Upper lobe of right lung (tissue), 1 donor: ENCODE results near the gene SLC12A6. TPM values are rescaled to one million over a fixed set of nuclear protein-coding genes. Genes with fewer than 3 reads are reported as not detected.

ENCODE experiments used
- ATAC-seq: fragments of 200-7000 bp; cut with Tn5 transposase; one replicate; pipeline ENCODE4 v1.9.1; 2020; ENCODE audit warnings: mild to moderate bottlenecking, moderate library complexity
- DNase-seq: peaks from one replicate; pipeline ENCODE4 v3.0.0-alpha.2; 2020
- H3K27ac ChIP-seq: fragments of 200-600 bp; one replicate; pipeline ENCODE4 v1.8.0; 2022
- H3K27me3 ChIP-seq: fragments of 200-600 bp; one replicate; pipeline ENCODE4 v1.8.0; 2022; ENCODE audit warnings: mild to moderate bottlenecking
- H3K36me3 ChIP-seq: fragments of 200-600 bp; one replicate; pipeline ENCODE4 v1.8.0; 2022
- H3K4me1 ChIP-seq: fragments of 200-600 bp; one replicate; pipeline ENCODE4 v1.8.0; 2022
- H3K4me3 ChIP-seq: fragments of 200-600 bp; one replicate; pipeline ENCODE4 v1.8.0; 2022; ENCODE audit warnings: mild to moderate bottlenecking
- H3K9me3 ChIP-seq: fragments of 200-600 bp; one replicate; pipeline ENCODE4 v1.8.0; 2022
- intact Hi-C: fragments of 100-400 bp; cut with DNase I; formaldehyde crosslinking; loops from one replicate; pipeline ENCODE4 v1.11.0; 2022
- total RNA-seq: library from RNA; stranded (reverse); fragmentation: NEBNext Ultra II Directional; extraction: Animal tissue kit (Norgen Biotek cat#: 25700); gene quantifications from one replicate; pipeline ENCODE4 v1.2.1, GENCODE V29; 2021
- TF ChIP-seq, protein P1 (sequence below): fragments of 200-600 bp; IDR thresholded peaks from one replicate; pipeline ENCODE4 v1.8.0; 2022; ENCODE audit warnings: antibody characterized with exemption
- donor health status: DM: no; HTN: yes; CAD: no; lungs with severe emphysema.

SLC12A6 gene
- total RNA-seq, 1 donor from 2014 or later, result 44.9 TPM

DNA sequence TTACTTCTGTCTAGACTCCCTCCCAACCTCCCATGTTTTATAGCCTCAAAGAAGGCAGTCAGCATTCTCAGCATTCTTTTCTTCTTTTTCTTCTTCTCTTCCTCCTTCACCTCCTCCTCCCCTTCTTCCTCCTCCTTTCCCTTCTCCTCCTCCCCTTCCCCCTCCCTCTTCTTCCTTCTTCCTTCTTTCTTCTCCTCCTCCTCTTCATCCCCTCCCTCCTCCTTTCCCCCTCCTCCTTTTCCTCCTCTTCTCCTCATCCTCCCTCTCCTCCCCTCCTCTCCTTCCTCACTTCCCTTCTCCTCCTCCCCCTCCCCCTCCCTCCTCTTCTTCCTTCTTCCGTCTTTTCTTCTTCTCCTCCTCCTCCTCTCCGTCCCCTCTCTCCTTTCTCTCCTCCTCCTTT is 33.1 kb upstream of the SLC12A6 start:
- H3K9me3 ChIP-seq, result no peaks in the 10 kb centered on the region
- no peaks in the 10 kb centered on the region for H3K36me3 ChIP-seq
- H3K4me1 ChIP-seq, result peaks cover 7% of the 10 kb centered on the region
- H3K27me3 ChIP-seq, result no peaks in the 10 kb centered on the region
- no peak overlapping the region for H3K27ac ChIP-seq
- DNase-seq (no peak), ATAC-seq (no peak)
- TF ChIP-seq, protein P1, sequence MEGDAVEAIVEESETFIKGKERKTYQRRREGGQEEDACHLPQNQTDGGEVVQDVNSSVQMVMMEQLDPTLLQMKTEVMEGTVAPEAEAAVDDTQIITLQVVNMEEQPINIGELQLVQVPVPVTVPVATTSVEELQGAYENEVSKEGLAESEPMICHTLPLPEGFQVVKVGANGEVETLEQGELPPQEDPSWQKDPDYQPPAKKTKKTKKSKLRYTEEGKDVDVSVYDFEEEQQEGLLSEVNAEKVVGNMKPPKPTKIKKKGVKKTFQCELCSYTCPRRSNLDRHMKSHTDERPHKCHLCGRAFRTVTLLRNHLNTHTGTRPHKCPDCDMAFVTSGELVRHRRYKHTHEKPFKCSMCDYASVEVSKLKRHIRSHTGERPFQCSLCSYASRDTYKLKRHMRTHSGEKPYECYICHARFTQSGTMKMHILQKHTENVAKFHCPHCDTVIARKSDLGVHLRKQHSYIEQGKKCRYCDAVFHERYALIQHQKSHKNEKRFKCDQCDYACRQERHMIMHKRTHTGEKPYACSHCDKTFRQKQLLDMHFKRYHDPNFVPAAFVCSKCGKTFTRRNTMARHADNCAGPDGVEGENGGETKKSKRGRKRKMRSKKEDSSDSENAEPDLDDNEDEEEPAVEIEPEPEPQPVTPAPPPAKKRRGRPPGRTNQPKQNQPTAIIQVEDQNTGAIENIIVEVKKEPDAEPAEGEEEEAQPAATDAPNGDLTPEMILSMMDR, result no peak
- H3K4me3 ChIP-seq, result no peak overlapping the region
- intact Hi-C loops, result loop anchor here (5.0 to 10.0 kb wide), 2 partner anchors 56 to 138 kb away; no protein-coding TSS in a partner anchor

DNA sequence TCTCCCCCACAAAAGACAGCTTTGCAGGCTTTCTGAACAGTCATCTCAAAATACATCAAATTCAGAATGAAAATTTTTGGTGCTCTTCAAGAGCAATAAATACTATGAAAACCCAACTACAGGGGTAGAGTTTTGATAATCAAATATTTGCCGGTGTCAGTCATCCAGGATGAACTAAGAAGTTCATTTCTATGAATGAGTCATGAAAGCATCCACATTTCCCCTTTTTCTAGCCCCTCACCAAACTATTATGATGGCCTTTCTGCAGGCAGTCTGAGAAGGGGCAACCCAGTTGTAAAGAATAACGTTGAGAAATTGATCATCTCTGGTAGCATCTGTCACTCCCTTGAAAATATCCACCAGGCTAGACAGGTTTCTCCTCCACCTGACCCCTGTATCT is 32.5 kb upstream of the SLC12A6 start:
- intact Hi-C loops, result loop anchor here (5.0 to 10.0 kb wide), 2 partner anchors 55 to 138 kb away; no protein-coding TSS in a partner anchor

DNA sequence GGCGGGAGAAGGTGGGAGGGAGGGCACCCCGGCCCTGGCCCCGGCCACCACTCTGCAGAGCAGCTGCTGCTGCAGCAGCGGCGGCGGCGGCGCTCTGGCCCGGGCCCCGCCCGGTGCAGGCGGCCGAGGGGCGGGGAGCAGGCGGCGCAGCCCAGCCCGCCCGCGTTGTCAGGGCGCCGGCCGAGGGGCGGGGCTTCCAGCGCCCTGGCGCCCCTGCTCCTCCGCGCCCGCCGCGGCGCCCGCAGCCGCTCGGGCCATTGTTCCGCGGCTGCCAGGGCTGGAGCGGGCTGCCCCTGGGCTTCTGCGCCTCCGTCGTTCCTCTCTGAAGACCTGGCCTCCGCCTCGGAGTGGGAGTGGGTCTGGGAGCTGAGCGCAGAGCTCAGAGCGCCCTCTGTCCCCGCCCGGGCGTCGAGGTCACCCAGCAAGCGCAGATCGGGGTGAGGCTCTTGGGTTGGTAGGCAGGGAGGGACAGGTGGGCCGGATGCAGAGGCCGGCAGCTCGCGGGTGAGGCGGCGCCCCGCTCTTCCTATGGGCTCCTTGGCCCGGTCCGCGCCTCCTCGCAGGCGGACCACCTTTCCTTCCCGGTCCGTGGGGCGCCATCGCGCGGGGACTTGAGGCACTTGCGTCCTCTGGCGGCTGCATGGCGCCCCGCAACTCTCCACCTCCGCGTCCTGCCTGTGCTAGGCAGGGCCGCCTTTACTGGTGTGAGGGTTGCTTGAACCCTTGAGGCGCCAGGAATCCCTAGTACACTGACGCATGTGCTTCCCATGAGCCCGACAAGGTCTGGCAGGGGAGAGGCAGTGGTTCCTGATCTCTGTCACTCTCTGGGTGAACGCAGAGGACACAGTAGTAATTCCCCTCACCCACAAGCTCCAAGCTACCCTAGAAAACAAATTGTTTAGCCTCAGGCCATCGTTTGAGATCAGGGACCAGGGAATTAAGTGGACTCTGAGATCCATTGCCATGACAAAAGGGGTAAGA is 29.8 kb upstream of the SLC12A6 start, which contains the start of gene LPCAT4:
Gene LPCAT4 (minus strand): TSS at position 96 of the 981 bp plus-strand sequence. CDS start 96 bp downstream, outside the sequence.
- Histone ChIP-seq H3K4me3 (peak within 1 kb of the TSS; percentile 98), H3K4me1 (peaks cover 9% of the 10 kb centered on the region), H3K27me3 (no peaks in the 10 kb centered on the region), H3K9me3 (no peaks in the 10 kb centered on the region), H3K27ac (peak within 1 kb of the TSS; percentile 98), H3K36me3 (no peaks in the 10 kb centered on the region)
- TF ChIP-seq, protein P1, result peak; percentile 96
- DNase-seq, result peak; percentile 95
- intact Hi-C loops, result no loop called here
- ATAC-seq, result peak; percentile 96

More for the DNA sequence above, 32.5 kb upstream of the SLC12A6 start:
- Histone ChIP-seq H3K36me3 (no peaks in the 10 kb centered on the region), H3K27me3 (no peaks in the 10 kb centered on the region), H3K27ac (no peak overlapping the region), H3K4me3 (no peak overlapping the region), H3K4me1 (peaks cover 9% of the 10 kb centered on the region), H3K9me3 (no peaks in the 10 kb centered on the region)
- no peak for DNase-seq
- TF ChIP-seq, protein P1, result no peak
- ATAC-seq, result no peak

DNA sequence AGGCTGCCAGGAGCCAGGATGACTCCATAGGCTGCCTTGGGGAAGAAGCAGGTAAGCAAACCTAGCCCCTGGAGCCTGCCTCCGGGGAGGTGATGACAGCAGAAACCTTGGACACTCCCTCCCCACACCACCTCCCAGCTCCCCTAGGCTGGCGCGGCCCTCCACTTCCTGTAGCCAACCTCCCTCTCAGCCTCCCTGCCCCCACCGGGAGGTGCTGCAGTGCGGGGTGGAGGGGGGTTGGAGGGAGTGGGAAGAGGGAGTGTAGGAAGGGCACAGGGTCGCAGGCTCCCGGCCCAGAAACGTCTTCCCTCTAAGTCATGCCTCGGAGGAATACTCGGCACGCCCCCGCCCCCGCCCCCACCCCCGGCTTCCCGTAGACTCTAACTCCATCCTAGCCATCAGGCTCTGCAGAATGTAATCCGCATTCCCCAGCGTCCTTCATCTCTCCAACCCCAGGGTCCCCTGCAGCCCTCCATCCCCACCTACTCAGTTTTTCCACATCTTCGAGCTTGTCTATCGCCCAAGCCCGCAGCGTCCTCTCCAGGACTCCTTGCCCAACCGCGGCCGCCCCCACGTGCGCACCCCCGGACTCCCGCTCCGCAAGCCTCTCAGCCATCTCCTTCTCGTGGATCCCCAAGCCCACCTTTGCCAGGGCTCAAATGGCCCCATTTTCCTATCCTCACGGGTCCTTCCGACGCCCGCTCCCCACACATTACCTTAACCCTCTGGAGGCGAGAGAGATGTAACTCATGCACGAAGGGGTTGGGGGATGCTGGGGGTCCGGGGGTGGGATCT is 28.9 kb upstream of the SLC12A6 start:
- TF ChIP-seq, protein P1, result no peak
- ATAC-seq (peak; percentile 55), DNase-seq (peak; percentile 82)
- peaks cover 9% of the 10 kb centered on the region for H3K4me1 ChIP-seq
- no peaks in the 10 kb centered on the region for H3K36me3 ChIP-seq
- H3K4me3 ChIP-seq, result peak overlapping the region; percentile 98
- no peaks in the 10 kb centered on the region for H3K27me3 ChIP-seq
- intact Hi-C loops, result no loop called here
- H3K9me3 ChIP-seq, result no peaks in the 10 kb centered on the region
- peak overlapping the region; percentile 98 for H3K27ac ChIP-seq

DNA sequence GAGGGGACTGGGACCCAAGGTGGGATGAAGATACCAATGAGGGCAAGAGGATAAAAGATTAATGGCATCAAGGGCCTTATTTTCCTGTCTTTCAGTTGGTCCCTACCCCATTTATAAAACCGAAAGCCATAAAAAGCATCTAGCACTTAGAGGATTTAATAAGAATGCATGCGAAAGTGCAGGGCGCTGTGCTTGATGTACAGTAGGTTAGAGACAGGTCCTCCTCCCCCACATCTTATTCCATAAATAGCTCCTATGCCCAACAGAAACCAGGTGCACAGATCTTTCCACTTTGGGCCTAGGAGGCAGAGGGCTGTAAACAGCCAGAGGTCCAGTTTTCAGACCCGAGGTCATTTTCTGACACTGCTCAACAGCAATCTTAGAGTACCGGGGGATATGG is 28.3 kb upstream of the SLC12A6 start:
- TF ChIP-seq, protein P1, result no peak

More for the DNA sequence above, 28.3 kb upstream of the SLC12A6 start:
- intact Hi-C loops, result no loop called here
- Histone ChIP-seq H3K27ac (no peak overlapping the region), H3K36me3 (peaks cover under 1% of the 10 kb centered on the region), H3K4me1 (peaks cover 9% of the 10 kb centered on the region), H3K27me3 (no peaks in the 10 kb centered on the region), H3K4me3 (peak overlapping the region; percentile 98), H3K9me3 (no peaks in the 10 kb centered on the region)
- DNase-seq (no peak), ATAC-seq (no peak)
